DMS53 (cell line): ENCODE results near the gene NAGS.
A peak's percentile ranks its signal among the peaks of the same experiment; 100 is the strongest.
"Not testable (repeated sequence)": the region's sequence is repeated elsewhere in the genome, so short reads cannot be mapped to it uniquely, and the experiment has no call there.

ENCODE experiments used
- DNase-seq: peaks from one replicate; lab custom pipeline; 2025; lab: John Stamatoyannopoulos, UW

Gene NAGS

GRCh38 chr17:44039829-44040635 is 35.6 kb downstream of the NAGS start:
- DNase-seq: no peak

GRCh38 chr17:44043272-44043696 is 38.9 kb downstream of the NAGS start:
- no peak for DNase-seq

DNA sequence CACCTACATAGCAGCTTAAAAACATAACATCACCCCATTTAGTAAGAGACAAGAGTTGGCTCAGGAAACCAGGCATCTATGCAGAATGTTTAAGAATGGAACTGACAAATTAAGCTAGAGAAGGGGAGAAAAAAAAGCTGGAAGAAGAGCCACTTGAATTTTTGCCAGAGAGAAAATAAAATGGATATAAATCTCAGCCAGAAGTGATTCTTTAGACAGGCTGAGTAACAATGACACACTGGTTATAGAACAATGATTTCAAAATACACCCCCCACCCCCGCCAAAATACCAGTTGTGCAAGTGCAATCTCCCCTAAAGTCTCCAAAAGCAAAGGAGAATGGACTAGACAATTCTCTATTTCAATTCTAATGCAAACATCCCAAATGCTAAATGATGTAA is 39.6 kb downstream of the NAGS start:
- DNase-seq: no peak

DNA sequence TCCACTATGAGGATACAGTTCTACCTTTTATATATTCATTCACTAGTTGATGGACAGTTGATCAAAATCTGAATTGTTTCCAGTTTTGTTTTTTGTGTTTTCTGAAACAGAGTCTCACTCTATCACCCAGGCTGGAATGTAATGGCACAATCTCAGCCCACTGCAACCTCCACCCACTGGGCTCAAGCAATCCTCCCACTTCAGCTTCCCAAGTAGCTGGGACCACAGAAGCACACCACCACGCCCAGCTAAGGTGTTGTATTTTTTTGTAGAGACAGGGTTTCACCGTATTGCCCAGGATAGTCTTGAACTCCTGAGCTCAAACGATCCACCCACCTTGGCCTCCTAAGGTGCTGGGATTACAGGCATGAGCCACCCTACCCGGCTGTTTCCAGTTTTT is 41.1 kb downstream of the NAGS start:
- DNase-seq: no peak

DNA sequence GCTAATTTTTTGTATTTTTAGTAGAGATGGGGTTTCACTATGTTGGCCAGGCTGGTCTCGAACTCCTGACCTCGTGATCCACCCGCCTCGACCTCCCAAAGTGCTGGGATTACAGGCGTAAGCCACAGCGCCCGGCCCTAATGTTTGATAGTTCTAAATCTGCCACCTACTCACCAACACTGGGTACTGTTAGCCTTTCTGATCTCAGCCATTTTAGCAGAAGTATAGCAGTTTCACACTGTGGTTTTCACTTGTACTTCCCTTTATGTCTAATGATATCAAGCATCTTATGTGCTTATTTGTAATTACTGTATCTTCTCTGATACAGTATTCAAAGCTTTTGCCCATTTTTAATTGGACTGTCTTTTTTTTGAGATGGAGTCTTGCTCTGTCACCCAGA is 42.5 kb downstream of the NAGS start:
- not testable (repeated sequence) for DNase-seq

GRCh38 chr17:44049294-44050060 is 45.1 kb downstream of the NAGS start:
- no peak for DNase-seq

GRCh38 chr17:44053125-44053872 is 48.9 kb downstream of the NAGS start:
- peak; percentile 27 for DNase-seq
